HG03039 (cell line): Measurements from ENCODE around the gene COL4A6.
"Not testable (repeated sequence)": the region's sequence is repeated elsewhere in the genome, so short reads cannot be mapped to it uniquely, and the experiment has no call there.

Experiments used
- ATAC-seq: cut with Tn5 transposase; IDR thresholded peaks from one replicate; pipeline ENCODE4 v1.9.1; 2021; ENCODE audit warnings: mild to moderate bottlenecking, moderate library complexity; ENCODE audit not compliant: unreplicated experiment

The COL4A6 gene

DNA sequence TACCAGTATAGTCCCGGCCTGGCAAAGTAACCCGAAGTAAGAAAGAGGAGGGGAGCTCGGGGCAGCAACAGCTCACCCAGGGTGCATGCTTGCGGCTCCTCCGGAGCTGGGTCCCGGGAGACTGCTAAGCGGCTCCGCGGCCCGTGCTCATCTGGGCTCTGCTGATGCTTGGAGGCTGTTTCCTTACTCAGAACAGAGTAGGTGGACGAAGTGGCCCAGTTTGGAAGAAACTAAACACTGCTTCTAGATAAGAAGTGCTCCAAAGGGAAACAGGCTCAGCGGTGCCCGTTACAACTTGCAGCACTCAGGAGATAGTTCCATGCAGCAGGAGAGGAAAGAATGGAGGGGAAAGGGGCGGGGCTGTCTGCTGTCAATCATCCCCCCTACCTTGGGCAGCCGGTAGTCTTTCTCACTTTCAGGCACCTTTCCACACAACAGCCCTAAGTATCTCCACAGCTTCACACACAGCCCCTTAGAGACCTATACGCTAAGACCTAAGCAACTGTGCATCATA, at the start of gene COL4A6:
TSS of gene COL4A6 (minus strand) at position 313 of the 514 bp plus-strand sequence. CDS start at position 87, 226 bp downstream.
- ATAC-seq: no peak

- no peak for ATAC-seq
Observed at GRCh38 chrX:108485960-108486359, 47.7 kb upstream of the COL4A6 start.

- no peak for ATAC-seq
Observed at GRCh38 chrX:108484251-108484650, 46.0 kb upstream of the COL4A6 start.

DNA sequence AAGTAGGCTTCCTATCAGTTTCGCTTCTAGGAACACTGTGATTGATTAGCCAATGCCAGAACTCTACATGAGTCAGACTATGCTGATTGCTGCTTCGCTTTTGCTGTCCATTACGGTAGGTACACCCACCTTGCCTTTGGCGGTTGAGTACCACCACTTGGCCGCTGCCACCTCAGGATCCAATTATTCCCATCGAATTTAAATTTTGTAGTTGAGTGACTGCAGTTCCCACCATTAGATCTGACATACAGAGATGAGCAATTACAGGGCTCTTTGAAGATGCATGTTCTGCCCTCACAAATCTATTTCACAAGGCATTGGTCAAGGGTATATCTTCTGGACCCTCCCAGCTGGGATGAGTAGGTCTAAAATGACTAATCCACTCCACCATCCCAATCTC, 43.3 kb upstream of the COL4A6 start:
- ATAC-seq: not testable (repeated sequence)

- ATAC-seq: no peak
Observed at GRCh38 chrX:108473979-108474378, 35.8 kb upstream of the COL4A6 start.

GRCh38 chrX:108468486-108468885, 30.3 kb upstream of the COL4A6 start:
- ATAC-seq: no peak

DNA sequence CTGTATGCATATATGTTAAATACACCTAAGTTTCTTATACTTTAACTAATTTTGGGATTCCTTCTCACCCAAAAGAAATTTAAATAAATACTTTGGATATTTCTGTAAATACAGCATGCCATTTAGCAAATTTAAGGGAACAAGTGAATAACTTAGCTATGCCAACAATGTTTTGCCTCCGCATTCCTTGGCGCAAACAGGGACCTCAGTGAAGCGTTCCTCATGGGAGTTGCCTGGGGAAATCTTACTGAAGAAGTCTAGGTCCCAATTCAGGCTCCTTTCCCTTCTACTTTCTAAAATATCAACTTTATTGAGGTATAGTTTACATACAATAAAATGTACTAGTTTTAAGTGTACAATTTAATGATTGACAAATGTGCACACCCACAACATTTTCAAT, 26.4 kb upstream of the COL4A6 start:
- no peak for ATAC-seq

DNA sequence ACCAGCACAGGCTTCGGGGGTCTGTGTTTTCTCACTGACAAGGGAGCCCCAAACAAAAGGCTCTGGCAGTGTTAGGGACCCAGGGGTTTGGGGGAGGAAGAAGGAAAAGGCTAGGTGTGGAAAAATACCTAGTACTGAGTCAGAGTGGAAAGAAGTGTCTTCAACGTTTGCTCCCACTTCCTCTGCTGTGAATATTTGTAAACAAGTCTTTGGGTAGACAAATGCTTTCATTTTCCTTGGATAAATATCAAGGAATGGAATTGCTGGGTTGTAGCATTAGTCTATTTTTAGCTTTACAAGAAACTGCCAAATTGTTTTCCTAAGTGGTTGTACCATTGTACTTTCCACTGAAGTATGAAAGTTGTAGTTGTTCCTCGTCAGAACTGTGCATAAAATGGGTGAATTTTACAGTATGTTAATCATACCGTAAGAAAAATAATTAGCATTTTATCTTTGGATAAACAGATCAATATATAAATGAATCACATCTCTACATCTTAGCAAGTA, 18.8 kb upstream of the COL4A6 start:
- ATAC-seq: no peak

GRCh38 chrX:108453841-108454240, 15.6 kb upstream of the COL4A6 start:
- ATAC-seq: no peak

DNA sequence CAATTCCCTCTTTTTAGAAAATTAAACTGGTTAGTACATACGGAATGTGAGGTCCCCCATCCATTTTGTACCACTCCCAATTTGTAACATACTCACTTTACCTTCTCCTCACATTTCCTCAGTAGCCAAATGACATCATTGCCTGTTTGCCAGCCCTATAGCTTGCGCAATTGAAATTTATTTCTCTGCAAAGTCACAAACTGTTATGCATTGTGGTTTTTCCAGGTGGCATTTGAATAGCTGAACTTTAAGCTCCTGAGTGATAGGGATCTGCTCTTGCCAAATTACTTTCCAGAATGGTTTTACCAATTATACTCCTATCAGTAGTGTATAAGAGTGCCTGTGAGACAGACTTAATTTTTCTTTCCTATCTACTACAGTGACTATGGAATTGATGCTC, 9.1 kb upstream of the COL4A6 start:
- ATAC-seq: no peak

DNA sequence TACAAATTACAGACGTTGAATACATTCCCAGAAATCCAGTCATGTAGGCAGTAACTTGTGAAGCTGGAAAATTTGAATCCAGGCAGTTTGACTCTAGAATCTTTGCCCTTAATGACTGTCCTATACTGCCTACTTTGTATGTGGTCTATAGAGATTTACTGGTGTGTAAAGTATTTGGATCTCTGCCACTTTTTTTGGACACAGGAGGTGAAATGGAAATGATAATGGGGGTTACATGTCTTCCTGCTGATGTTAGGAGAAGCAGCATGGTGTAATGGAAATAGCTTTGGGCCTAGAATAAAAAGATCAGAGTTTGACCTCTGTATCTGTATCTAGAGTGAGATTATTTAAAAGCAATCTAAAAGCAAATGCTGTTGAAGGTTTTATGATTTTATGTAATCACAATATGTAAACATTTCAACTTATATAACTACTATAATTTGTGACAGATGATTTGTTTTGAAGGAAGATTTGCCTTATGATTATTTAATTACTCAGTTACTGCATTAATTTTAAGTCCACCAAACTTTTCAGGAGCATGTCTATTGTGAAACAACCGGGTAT, 4.8 kb upstream of the COL4A6 start:
- ATAC-seq: no peak

GRCh38 chrX:108439961-108440696, 1.9 kb upstream of the COL4A6 start:
- no peak for ATAC-seq

GRCh38 chrX:108439426-108439942, 1.3 kb upstream of the COL4A6 start, which contains the start of gene COL4A5:
TSS of gene COL4A5 (plus strand) at chrX:108439838. CDS start at chrX:108440126, 288 bp downstream.
- no peak for ATAC-seq

- no peak for ATAC-seq
Observed at GRCh38 chrX:108437349-108438109, 693 bp downstream of the COL4A6 start.

DNA sequence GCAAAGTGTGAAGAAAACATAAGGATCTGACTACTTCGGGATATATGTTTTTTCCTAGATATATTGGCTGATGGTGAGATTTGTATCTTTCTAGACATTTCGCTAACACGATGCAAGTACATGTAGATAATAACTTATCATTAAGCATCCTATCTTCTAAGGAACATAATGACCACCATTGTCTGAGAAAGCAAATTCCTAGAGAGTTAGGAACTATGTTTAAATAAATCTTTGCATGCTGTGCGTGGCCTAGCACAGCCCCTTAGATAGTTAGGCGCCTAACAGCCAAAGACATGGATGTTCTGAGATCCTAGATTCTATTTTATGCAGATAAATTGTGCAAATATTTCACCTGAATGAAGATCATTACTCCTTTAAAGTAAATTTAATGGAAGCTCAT, 3.0 kb downstream of the COL4A6 start:
- no peak for ATAC-seq

DNA sequence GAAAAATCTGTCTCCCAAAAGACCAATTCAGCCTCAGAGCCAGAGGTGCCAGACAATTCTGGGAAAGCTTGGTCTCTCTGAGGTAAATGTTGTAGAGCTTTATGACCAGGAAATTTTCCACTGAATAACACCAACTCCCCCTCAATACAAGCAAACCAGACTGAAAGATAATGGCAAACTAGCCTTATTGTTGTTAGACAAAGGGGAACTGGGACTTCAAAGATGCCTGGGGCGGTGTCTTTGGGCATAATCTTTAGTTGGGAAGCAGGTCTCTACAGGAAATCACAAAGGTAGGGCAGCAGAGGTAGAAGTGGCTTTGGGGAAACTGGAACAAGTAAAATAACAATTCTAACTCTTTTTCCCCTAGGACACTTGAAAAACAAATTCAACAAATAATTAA, 12.0 kb downstream of the COL4A6 start:
- ATAC-seq: no peak

DNA sequence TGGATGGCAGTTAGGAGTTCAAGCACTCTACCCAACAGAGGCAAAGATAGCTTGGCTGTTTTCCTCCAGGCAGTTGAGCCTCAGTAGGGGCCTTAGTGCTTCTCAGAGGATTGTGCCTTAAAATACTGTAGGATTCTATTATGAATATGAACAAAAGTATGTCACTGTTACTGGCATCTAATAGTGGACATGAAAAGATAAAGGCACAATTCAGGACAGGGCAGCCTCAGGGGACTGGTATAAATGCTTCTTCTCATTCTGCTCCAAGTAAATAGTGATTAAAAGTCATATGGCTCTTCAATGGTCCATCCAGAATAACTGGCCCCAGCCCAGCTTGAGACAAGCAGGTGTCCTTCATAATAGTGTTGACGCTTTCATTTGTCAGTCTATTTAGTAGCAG, 17.7 kb downstream of the COL4A6 start:
- ATAC-seq: no peak

GRCh38 chrX:108419401-108419800, 18.8 kb downstream of the COL4A6 start:
- no peak for ATAC-seq

DNA sequence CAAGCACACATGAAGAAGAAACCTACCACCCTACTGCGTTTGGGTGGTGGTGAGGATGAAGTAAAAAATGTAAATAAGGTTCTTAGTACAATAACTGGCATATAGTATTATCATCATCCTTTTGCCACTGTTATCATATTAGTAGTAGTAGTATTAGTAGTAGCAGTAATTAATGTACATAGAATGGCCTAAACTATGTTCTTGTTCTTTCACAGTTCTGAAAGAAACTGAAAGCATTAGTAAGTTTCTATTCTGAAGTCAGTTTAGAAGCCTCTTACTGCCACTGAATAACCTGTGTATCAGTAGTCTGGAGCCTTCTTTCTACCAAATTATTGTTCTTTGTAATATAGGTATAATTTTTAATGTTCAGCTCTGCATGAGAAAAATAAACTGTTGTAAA, 21.0 kb downstream of the COL4A6 start:
- ATAC-seq: no peak

- ATAC-seq: no peak
Observed at GRCh38 chrX:108415891-108416290, 22.3 kb downstream of the COL4A6 start.

GRCh38 chrX:108415146-108415545, 23.1 kb downstream of the COL4A6 start:
- ATAC-seq: no peak
